Activated T-cell treated with anti-CD3 and anti-CD28 coated beads, Interleukin-2, amount 50 U/mL, for 1 hour (primary cell): Measurements from ENCODE around the gene SELPLG.
"Not testable (repeated sequence)": the region's sequence is repeated elsewhere in the genome, so short reads cannot be mapped to it uniquely, and the experiment has no call there.

ENCODE experiments used
- DNase-seq: peaks from one replicate; pipeline ENCODE4 v3.0.0-alpha.2; 2020

SELPLG gene, protein sequence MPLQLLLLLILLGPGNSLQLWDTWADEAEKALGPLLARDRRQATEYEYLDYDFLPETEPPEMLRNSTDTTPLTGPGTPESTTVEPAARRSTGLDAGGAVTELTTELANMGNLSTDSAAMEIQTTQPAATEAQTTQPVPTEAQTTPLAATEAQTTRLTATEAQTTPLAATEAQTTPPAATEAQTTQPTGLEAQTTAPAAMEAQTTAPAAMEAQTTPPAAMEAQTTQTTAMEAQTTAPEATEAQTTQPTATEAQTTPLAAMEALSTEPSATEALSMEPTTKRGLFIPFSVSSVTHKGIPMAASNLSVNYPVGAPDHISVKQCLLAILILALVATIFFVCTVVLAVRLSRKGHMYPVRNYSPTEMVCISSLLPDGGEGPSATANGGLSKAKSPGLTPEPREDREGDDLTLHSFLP

DNA sequence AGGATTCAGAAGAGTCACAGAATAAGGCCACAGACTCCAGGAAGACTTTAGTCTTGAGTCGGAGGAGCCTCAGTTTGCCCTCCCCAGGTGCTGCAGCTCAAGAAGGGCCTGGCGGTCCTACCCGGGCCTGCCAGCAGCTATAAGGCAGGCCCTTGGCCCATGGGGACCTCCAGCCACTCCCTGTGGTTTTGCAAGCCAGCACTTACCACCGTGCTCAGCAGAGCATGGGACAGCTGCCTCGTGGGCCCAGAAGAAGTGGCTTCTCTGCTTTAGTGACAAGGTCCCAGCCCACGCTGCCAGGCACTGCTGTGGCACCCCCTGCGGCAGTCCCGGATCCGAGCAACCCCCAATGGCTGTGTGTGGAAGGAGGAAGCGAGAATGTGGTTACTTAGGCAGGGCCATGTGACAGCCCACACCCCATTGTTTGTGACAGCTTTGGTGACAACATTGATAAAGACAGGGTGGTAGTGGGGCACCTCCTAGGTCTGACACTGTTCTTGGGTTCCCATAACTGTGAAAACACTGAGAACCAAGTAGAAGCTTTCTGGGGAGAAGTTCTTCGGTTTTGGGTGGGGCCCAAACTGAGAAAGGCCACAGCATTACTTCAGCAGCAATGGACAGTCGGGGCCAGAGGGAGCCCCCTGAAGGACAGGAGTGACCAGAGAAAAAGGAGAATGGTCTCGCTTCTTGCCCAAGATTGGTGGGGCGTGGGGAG is at the start of gene SELPLG:
TSS of gene SELPLG (minus strand) at position 361 of the 715 bp plus-strand sequence. CDS start 9,587 bp downstream, outside the sequence.
- DNase-seq = peak; percentile 81

- no peak for DNase-seq
Measured at GRCh38 chr12:108681317-108681716, 47.6 kb upstream of the SELPLG start.

GRCh38 chr12:108679106-108679681 is 45.5 kb upstream of the SELPLG start:
- no peak for DNase-seq

- no peak for DNase-seq
Measured at GRCh38 chr12:108678104-108678730, 44.5 kb upstream of the SELPLG start.

DNA sequence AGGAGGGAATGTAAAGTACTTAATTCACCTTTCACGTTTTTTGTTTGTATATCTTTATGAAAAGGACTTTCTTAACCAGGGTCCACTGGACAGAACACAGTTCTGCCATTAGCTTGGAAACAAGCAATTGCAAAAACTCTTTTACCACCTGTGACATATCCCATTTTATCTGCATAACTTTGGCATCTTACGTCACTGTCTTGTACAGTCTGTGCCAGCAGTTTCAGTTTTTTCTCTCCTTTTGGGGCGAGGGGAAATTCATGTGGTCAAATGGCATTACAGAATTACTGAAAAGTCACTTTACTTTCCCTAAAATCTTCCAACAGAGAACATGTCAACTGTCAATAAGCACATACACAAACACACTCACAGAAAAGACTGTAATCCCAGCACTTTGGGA is 43.7 kb upstream of the SELPLG start:
- DNase-seq = no peak

DNA sequence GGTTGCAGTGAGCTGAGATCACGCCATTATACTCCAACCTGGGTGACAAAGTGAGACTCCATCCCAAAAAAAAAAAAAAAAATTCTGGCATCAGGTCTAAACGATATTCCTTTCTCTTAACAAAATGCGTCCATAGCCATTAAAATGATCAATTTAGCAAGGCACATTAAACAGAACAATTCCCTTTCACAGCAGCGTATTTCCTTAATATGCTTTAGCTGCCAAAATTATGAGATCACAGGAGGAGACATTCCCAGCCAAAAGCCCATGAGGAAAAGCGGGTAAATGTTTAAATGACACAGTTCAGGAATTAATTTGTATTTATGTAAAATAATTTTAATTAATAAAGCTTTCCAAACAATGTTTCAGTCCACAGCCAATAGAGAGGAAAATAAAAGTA is 43.0 kb upstream of the SELPLG start:
- DNase-seq = no peak

GRCh38 chr12:108675792-108676191 is 42.1 kb upstream of the SELPLG start:
- DNase-seq = no peak

- no peak for DNase-seq
Measured at GRCh38 chr12:108672054-108672453, 38.4 kb upstream of the SELPLG start.

DNA sequence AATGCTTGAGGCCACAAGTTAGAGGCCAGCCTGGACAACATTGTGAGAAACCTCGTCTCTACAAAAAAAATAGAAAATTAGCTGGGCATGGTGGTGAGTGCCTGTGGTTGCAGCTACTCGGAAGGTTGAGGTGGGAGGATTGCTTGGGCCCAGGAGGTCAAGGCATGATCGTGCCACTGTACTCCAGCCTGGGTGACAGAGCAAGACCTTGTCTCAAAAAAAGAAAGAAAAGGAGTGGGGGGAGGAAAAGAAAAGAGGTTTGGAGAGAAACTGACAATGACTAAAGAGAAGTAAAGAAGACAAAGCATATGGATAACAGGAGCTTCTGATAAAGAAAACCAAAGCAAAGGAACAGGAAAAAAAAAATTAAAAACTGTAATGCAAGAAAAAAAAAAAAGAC is 37.4 kb upstream of the SELPLG start:
- no peak for DNase-seq

DNA sequence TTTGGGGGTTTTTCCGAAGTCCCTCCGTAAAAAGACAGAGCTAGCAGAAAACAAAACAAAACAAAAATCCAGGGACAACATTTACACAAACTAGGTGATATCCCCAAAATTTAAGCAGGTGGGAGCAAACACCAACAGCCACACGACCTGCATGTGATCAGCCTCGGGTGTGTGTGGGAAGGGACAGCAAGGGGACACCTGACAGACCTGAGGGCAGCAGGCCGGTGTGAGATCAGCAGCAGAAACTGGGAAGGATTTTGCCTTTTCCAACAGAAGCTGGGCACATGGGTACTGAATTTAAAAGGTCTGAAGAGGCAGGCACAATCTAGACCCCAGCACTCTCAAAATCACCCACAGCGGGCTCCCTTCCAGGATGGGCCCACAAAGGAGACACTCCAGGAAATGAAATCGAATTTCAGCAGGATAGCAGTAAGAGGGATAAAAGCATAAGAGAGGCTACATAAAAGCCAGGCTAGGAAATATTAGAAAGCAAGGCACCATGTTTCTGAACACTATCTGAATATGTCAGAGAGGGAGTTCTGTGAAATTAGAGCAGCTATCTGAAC is 36.5 kb upstream of the SELPLG start:
- DNase-seq = no peak

GRCh38 chr12:108668542-108668941 is 34.8 kb upstream of the SELPLG start:
- DNase-seq = no peak

DNA sequence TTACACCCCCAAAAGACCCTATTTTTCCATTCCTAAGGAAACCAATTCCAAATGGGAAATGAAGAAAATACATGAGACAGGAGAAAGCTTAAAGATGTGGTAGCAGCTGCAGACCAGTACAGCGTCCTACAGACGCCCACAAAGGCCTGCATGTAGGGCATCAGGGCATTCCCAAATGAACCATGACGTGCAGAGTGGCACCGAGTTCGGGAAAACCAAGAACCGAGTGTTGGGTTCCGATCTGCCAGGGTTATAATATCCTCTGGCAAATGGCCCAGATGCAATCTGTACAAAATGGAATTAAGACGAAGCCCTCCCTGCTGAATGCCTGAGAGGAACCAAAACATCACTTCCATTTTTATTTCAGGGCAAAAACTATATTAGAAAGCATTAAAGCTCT is 34.4 kb upstream of the SELPLG start:
- DNase-seq = no peak

DNA sequence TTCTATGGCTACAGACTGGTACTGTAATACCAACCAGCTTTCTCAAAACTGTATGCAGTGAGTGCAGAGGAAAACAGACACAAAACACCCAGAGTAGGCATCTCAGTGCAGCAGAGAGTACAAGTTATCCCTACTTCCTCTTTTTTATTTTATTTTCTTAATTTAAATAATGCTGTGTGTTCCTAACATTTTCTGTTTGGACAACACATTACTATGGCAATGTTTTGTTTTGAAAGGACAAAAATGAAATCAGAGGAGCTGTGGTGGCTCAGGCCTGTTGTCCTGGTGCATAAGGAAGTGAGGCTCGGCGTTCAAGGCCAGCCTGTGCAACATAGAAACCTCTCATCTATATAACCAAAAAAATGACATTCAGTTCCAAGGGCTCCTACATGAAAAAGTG is 33.7 kb upstream of the SELPLG start:
- DNase-seq = no peak

DNA sequence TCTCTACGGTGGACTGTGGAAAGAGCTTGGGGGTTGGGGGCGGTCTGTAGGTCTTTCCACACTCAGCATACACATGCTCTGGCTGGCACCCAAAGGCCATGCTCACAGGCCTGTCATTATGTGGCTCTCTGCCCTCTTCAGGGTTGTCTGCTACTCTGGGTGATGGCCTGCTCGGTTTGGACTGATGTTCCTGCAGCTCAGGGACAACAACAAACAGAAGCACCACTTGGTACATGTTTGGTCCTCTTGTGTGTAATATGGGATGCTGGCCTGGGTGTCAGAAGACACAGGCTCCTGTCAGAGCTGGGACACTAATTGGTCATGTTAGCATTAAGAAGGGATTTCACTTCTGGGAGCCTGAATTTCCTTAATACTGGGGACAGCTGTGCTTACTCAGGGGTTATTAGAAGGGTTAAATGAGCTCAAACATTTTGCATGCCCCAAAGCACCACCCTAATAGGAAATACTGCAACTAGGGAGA is 32.7 kb upstream of the SELPLG start:
- no peak for DNase-seq

GRCh38 chr12:108665608-108666202 is 32.0 kb upstream of the SELPLG start:
- DNase-seq = no peak

- peak; percentile 75 for DNase-seq
Measured at GRCh38 chr12:108664338-108665258, 30.9 kb upstream of the SELPLG start.

DNA sequence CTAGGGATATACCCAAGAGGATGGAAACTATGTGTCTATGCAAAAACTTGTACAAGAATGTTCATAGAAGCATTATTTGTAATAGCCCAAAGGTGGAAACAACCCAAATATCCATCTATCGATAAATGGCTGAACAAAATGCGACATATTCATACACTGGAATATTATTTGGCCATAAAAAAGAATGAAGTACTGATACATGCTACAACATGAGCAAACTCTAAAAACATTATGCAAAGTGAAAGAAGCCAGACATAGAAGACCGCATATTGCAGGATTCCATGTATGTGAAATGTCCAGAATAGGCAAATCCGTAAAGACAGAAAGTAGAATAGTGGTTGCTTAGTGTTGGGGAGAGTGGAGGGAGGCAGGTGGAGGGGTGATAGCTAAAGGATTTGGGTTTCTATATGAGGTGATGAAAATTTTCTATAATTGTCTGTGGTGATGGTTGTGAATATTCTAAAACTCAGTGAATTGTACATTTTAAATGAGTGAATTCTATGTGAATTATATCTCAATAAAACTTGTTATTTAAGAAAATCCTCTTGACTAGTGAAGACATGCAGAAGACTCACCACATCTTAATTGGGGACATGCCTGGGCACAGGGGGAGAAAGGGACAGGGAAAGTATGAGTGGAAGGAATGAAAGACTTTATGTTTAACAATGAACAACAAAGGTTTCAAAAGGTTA is 29.8 kb upstream of the SELPLG start:
- DNase-seq = no peak

GRCh38 chr12:108658115-108658514 is 24.4 kb upstream of the SELPLG start:
- not testable (repeated sequence) for DNase-seq

DNA sequence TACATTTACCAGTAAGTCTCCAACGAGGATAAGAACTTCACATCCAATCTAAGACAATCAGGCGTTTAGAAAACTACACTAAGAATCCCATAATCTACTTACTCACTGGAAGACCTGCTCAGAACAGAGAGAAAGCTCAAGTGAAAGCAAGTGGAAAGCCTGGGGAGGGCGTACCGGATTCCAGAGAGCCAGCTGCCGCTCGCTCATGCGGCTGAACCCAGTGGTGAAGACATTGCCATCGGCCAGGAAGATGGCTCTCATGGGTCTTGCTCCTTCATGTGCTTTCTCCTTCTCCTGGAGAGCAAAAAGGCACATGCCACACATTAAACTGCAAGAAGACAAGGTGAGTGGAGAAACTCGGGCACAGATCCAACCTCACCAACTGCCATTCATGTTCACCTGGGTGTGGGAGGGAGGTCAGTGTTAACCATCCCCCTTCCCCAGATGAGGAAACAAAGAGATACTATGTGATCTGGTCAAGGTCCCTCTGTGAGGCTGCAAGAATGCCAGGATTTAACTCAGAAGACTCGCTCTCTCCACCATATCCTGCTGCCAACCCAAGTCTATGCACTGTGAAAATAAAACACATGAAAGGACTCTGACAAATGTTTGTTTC is 23.5 kb upstream of the SELPLG start:
- no peak for DNase-seq

DNA sequence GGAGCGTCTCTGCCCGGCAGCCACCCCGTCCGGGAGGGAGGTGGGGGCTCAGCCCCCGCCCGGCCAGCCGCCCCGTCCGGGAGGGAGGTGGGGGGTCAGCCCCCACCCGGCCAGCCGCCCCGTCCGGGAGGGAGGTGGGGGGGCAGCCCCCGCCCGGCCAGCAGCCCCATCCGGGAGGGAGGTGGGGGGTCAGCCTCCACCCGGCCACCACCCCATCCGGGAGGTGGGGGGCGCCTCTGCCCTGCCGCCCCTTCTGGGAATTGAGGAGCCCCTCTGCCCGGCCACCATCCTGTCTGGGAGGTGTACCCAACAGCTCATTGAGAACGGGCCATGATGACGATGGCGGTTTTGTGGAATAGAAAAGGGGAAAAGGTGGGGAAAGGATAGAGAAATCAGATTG is 22.6 kb upstream of the SELPLG start:
- not testable (repeated sequence) for DNase-seq
